GM12865 (cell line): ENCODE measurements around the gene RPS19BP1.

ENCODE experiments used
- DNase-seq: peaks from one replicate; pipeline ENCODE4 v3.0.0; 2010; ENCODE audit warnings: low read depth
- H3K4me3 ChIP-seq: 2 replicates; pipeline ENCODE4 v1.5.1; 2011; ENCODE audit warnings: mild to moderate bottlenecking, low read depth, low read length, control low read depth
- TF ChIP-seq, protein P1 (sequence below): IDR thresholded peaks from 2 replicates; pipeline ENCODE4 v1.5.1; 2011; ENCODE audit warnings: low read length, control low read depth, low read depth, inconsistent platforms; ENCODE audit not compliant: insufficient read depth; ENCODE audit errors: missing control alignments

RPS19BP1 gene

DNA sequence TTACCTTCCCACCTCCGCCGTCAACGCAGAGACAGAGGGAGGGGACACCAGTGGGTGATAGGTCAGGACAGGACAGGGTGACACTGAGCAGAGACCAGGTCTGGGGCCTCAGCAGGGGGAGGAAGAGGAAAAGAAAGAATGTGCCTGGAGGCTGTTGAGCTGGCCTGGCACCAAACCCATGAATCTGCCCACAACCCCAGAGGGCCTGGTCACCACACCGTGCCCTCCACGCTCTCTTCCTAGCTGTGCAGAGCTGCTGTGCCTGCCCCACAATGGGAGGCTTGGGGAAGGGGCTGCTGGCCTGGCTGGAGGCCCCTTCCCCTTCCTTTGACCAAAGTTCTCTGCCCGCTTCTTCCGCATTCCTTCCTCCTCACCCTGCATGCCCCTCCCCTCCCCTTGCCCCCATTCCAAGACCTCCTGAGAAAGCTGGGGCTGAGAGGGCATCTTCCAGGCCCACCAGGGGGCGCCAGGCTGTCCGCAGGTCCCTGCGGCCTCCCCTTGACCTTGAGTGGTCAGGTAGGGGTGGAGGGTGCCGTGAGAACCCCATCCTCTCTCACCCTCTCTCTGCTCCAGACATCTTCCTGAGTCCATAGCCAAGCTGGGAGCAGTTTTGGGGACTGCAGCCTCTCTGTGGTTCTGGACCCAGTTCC lies 27.0 kb upstream of the RPS19BP1 start:
- TF ChIP-seq, protein P1, sequence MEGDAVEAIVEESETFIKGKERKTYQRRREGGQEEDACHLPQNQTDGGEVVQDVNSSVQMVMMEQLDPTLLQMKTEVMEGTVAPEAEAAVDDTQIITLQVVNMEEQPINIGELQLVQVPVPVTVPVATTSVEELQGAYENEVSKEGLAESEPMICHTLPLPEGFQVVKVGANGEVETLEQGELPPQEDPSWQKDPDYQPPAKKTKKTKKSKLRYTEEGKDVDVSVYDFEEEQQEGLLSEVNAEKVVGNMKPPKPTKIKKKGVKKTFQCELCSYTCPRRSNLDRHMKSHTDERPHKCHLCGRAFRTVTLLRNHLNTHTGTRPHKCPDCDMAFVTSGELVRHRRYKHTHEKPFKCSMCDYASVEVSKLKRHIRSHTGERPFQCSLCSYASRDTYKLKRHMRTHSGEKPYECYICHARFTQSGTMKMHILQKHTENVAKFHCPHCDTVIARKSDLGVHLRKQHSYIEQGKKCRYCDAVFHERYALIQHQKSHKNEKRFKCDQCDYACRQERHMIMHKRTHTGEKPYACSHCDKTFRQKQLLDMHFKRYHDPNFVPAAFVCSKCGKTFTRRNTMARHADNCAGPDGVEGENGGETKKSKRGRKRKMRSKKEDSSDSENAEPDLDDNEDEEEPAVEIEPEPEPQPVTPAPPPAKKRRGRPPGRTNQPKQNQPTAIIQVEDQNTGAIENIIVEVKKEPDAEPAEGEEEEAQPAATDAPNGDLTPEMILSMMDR: peak; percentile 63
- DNase-seq: peak; percentile 32
- H3K4me3 ChIP-seq: no peak overlapping the region

- no peak for DNase-seq
These were observed 26.4 kb upstream of the RPS19BP1 start for GRCh38 chr22:39558950-39559349.

DNA sequence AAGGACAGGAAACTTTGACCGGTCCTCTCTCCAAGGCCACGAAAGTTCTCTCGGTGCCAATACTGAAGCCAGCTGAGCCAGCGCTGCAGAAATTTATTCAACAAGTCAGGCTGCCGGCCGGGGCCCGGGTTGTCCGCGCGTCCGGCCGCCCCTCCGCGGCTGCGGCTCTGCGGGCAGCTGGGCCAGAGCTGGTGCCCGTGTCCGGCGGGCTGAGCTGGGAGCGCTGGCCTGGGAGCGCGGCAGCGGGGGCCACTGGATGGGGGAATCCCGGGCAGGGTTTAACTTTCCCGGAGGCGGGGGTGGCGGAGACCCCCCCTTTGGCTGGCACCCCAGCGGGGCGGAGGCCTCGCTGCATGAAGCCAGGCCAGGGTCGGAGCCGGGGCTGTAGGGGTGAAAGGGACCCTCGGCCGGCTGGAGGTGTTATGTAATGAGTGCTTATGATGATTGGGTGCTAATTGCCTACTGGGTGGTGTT lies 25.7 kb upstream of the RPS19BP1 start:
- TF ChIP-seq, protein P1: no peak
- no peak for DNase-seq
- H3K4me3 ChIP-seq: no peak overlapping the region

More at GRCh38 chr22:39558950-39559349, 26.4 kb upstream of the RPS19BP1 start:
- TF ChIP-seq, protein P1: no peak
- H3K4me3 ChIP-seq: no peak overlapping the region

DNA sequence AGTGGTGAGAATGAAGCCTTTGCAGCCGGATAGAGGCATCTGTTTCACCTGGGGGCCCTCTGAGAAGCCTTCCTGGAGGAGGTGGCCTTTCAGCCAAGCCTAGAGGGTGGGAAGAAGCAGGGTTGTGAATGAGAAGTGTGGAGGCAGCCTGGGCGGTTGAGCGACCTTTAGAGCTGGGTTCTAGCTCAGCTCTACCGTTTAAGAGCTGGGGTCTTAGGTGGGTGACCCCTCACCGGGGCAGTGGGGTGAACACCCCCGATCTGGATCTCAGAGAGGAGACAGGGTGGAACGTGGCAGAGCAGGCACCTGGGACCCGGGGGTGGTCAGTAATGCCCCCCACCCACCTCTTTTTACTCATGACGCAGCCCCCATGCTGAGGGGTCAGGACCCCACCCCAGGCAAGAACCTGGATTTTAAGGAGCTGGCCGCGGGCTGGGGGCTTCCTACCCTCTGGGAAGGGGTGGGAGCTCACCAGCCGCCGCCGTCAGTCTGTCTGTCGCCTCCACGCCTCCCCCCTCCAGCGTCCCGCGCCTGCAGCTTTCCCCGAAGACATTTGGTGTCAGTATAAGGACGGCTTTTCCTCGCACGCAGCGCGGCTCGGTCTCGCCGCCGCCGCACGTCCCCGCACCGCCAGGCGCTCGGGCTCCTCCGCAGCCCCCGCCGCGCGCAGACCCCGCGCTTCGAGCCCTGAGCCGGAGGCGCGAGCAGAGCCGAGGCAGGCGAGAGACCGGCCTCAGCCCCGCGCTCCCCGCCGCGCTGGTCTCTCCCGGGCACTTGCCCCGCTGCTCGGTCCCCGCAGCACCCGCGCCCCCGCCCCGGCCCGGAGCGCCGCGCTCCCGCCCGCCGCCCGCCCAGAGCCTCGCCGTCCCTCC lies 24.7 kb upstream of the RPS19BP1 start:
- DNase-seq: no peak
- H3K4me3 ChIP-seq: no peak overlapping the region
- TF ChIP-seq, protein P1: no peak

GRCh38 chr22:39554151-39554550 lies 21.6 kb upstream of the RPS19BP1 start:
- TF ChIP-seq, protein P1: no peak
- DNase-seq: no peak
- H3K4me3 ChIP-seq: no peak overlapping the region

GRCh38 chr22:39553429-39553828 lies 20.9 kb upstream of the RPS19BP1 start:
- no peak overlapping the region for H3K4me3 ChIP-seq
- TF ChIP-seq, protein P1: no peak
- DNase-seq: no peak
